HG03378 (cell line): ENCODE measurements around the gene B4GALNT1.
"Not testable (repeated sequence)": the region's sequence is repeated elsewhere in the genome, so short reads cannot be mapped to it uniquely, and the experiment has no call there.

Experiments used
- ATAC-seq: cut with Tn5 transposase; IDR thresholded peaks from one replicate; pipeline ENCODE4 v1.9.1; 2021; ENCODE audit warnings: mild to moderate bottlenecking, moderate library complexity; ENCODE audit not compliant: unreplicated experiment

Gene B4GALNT1

DNA sequence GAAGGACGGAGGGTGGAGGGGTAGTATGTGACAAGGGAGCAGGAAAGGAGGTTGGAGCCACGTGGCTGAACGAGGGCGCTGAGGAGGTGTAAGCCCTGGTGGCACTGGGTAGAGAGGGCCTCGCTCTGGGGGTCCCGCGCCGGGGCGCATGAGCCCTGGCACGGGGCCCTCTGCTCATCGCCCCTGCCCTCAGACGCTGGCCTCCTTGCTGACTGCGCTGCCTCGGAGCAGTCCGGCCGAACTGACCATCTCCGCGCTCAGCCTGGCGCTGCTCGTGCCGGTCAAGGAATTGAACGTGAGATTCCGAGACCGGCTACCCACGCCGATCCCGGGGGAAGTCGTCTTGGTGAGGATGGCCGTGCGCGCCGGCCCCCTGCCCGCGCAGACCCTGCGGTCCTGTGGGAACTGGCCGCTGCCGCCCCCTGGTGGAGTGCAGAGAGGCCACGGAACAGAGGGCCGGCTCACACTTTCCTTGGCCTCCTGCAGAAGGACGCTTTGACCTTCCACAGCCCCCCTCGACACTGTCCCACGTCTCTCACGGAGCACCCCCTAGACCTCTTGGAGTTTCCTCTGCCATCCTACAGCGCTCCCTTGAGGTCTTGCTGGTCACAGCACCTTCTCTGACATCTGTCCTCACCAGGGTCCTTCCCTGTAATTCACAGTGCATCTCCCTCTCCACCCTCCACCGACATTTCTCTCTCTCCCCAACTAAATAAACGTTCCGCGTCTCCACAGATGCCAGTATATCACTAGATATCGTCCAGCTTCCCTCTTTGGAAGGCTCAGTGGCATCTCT, 11.3 kb downstream of the B4GALNT1 start:
- ATAC-seq = no peak

DNA sequence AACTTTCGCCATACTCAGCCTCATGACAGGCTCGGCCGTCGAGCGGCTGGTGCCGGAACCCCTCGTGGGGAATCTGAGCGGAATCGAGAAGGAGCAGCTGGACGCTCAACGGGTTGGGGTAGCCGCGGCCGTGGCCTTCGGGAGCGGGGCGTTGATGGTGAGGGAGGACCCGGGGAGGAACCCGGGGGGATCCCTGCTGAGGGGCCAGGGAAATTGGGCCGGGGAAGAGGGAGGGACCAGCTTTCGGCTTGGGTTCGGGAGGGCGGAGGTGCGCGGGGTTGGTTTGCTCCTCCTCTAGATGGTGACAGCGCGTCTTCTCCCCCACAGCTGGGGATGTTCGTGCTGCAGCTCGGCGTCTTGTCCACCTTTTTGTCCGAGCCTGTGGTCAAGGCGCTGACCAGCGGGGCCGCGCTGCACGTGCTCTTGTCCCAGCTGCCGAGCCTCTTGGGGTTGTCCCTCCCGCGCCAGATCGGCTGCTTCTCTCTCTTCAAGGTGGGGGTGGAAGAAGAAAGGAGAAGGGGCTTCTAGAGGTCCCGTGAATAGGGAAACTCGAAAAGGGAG, 12.0 kb downstream of the B4GALNT1 start:
- no peak for ATAC-seq

DNA sequence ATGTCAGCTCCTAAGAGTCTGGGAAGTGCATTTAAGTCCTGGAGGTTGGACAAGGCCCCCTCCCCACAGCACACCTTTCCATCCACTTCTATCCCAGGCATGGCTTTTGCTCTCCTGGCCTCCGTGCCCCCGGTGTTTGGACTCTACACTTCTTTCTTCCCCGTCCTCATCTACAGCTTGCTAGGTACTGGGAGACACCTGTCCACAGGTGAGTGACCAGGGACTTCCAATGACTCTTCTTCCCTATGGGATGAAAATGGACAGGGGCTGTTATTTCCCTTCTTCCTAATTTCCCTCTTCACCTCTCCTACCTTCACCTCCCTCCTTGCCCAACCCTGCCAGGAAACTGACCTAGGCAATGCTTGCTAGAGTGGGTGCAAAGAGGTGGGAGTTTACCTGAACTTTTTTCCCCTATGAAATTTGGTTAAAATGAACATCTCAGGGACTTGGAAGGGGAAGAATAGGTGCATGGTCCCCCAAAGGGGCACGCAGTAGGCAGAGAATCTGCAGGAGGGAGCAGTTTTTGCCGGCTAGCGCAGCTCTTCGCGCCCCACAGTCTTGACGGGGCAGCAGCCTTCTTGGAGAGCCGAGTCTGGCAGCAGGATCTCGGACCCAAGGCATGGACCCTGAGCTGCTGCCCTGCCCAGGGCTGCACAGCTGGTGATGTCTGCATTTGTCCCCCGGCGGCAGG, 12.6 kb downstream of the B4GALNT1 start:
- ATAC-seq = no peak

DNA sequence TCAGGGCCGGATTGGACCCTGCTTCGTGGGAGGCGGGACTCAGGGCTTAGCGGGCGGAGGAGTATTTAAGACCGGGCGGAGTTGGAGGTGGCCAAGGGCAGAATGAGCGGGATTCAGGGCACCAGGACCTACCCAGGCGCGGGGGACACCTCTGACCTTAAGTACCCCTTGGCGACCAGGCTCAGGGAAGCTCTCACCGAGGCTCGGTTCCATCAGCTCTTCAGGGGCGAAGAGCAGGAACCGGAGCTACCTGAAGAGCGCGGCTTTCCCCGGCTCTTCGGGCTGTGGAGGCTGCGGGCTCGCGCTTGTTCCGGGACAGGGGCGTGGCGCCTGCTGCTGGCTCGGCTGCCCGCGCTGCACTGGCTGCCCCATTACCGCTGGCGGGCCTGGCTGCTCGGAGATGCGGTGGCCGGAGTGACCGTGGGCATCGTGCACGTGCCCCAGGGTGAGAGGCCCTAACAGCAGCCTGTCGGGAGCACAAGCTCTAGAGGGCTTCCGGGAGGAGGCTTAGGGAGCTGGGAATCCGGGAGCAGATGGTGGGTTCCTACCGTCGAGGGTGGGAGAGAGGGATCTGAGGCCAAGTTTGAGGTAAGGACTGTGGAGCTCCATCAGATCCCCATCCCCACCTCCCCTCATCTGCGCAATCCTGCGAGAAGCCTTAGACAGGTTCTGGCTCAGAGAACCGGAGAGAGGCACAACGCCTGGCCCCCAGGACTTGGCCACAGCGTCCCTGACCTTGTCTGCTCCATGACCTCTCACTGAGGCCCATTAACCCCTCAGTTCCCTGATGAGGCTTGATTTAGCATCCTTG, 13.4 kb downstream of the B4GALNT1 start:
- ATAC-seq = no peak

DNA sequence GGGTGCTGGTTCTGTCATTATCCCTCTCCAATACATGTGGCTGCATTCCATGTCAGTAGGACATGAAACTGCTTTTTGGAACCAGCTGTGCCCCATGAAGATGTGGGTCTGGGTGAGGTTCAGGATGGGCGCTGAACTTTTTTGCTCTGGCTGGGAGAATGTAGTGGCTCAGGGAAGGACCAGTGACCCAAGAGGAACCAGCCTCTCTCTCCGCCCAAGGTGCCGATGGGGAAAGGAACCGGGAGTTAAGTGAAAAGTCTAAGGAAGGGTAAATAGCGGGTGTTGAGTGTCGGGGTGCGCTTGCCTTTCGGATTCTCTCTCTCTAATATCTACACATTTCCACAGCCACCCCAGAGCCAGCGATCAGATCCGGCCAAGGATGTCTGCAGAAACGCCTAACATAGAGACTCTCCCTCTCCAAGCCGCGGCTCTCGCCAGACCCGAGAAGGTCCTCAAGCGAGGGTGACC, 14.0 kb downstream of the B4GALNT1 start:
- ATAC-seq = no peak

DNA sequence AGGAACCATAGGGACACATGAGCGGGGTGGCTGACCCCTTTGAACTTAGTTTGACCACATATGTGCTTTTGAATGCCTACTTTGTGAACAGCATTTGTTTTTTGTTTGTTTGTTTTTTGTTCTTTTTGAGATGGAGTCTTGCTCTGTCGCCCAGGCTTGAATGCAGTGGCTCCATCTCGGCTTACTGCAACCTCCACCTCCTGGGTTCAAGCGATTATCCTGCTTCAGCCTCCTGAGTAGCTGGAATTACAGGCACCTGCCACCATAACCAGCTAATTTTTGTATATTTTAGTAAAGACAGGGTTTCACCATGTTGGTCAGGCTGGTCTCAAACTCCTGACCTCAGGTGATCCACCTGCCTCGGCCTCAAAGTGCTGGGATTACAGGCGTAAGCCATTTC, 14.6 kb downstream of the B4GALNT1 start:
- not testable (repeated sequence) for ATAC-seq

DNA sequence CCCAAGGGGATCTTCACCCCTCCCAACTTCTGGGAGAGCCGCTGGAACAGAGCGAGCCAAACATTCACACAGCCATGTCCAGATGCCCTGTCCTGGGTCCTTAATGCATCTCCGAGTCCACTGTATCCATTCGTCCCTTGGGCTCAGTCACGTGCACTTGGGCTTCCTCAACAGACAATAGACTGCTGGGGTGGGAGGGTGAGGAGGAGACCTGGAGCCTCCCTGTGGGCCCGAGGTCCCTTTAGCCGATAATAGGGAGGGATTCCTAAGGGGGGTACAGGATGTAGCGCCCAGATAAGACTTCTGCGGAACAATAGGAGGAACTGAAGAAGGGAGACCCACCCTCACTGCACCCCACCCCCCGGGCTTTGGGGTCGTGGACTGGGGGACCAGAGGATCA, 15.1 kb downstream of the B4GALNT1 start:
- ATAC-seq = no peak

DNA sequence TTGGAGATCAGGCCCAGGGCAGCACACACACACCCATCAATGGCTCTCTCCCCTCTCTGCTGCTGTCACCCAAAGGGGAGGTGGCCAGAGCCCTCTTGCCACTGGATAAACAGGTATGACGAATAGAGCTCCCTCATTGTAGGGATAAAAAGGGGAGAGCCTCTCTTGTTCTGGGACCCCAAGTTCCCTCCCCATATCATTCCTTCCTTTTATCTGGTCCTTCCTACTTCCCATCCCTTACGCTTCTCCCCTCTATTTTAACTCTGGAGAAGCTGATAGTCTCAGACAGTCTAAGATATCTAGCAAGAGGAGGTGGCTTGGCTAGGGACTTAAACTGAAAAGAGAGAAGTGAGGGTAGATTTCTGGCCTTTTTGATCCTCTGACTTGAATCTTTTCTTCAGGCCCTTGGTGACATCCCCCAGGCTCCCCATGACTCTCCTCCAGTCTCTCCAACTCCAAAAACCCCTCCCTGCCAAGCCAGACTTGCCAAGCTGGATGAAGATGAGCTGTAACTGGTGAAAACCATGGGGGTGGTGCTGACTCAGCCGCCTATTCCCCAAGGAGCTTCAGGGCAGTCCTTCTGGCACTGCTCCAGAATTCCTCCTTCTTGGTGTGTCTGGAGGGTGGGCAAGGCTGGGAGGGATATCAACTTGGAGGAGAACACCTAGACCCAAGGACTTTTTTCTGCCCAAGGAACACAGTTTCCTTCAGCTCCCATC, 16.5 kb downstream of the B4GALNT1 start:
- no peak for ATAC-seq

DNA sequence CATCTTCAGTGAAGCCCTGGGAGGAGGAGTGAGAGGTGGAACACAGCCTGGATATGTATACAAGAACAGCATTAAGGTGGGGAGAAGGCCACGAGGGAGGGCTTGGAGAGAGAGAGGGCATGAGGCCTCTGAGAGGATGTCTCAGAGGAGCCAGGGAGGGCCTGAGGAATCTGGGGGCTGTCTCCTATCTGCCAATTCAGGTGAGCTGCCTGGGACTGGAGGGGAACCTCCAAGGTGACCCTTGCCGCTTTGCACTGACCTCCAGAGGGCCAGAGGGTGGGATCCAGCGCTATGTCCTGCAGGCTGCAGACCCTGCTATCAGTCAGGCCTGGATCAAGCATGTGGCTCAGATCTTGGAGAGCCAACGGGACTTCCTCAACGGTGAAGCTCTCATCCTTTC, 17.4 kb downstream of the B4GALNT1 start:
- ATAC-seq = no peak

DNA sequence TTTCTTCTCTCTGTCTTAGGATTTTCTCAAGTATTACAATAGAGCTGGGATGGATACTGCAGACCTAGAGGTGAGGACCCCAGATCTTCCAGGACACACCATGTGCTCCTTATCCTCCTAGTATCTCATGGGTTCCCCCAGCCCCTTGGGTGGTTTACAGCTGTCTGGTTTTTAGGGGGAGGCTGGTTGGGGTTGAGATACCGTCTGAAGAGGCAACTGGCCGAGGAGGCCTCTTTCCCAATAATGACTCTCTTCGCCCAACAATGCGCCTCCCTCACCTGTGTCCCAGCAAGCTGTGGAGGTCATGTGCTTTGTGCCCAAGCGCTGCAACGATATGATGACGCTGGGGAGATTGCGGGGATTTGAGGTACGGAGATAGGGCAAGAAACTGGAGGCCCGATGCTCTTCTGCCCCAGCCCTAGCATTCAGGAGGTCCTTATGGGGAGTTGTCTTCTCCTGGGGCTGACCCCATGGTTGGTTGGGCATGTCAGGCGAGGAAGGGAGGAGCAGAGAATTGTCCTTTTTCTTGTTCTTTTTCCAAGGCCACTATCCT, 18.0 kb downstream of the B4GALNT1 start:
- no peak for ATAC-seq

DNA sequence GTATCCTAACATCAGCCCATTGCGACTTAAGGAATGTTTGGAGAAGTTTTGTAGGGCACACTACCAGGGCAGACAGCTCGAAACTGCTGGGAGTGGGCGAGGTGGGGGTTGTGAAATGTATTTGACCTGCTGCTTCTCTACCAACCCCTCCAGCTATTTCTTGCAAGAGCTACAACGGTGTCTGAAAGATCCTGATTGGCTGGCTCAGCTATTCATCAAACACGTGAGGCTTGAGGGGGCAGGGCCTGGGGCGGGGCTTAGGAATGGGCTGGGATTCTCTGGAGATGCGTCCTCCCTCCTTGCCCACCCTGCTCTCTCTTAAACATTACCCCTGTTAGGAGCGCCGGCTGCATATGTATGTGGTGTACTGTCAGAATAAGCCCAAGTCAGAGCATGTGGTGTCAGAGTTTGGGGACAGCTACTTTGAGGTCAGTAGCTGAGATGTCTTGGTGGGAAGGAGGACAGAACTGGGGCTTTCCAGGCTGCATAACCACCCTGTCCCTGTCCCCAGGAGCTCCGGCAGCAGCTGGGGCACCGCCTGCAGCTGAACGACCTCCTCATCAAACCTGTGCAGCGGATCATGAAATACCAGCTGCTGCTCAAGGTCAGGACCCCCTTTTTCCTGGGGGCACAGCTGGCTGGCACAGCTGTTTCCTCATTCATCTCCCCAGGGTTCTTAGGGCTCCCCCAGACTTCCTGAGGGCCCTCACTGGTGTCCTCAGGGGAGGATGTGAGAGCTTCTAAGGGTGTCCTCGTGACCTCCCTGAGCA, 18.6 kb downstream of the B4GALNT1 start:
- peak; percentile 60 for ATAC-seq

DNA sequence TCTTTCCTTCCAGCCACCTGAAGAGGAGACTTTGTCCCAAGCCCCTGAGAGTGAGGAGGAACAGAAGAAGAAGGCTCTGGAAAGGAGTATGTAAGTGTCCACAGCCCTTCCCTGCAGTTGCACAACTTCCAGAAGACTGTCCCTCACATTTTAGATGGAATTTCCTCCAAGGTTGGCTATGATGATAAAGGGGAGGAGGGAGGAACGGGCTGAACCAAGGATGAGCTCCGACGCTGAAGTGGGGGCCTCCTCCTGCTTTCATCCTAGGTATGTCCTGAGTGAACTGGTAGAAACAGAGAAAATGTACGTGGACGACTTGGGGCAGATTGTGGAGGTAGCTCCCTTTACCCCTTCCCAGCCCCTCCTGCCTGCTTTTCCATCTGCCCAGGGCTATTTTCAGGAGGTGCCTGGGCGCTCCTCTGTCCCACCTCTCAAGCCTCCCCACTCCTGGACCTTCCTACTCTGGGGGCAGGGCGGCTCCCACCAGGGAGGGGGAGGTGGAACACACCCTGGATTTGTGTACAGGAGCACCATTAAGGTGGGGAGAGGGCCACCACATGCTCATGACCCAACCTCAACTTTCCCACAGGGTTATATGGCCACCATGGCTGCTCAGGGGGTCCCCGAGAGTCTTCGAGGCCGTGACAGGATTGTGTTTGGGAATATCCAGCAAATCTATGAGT, 19.4 kb downstream of the B4GALNT1 start:
- ATAC-seq = no peak

DNA sequence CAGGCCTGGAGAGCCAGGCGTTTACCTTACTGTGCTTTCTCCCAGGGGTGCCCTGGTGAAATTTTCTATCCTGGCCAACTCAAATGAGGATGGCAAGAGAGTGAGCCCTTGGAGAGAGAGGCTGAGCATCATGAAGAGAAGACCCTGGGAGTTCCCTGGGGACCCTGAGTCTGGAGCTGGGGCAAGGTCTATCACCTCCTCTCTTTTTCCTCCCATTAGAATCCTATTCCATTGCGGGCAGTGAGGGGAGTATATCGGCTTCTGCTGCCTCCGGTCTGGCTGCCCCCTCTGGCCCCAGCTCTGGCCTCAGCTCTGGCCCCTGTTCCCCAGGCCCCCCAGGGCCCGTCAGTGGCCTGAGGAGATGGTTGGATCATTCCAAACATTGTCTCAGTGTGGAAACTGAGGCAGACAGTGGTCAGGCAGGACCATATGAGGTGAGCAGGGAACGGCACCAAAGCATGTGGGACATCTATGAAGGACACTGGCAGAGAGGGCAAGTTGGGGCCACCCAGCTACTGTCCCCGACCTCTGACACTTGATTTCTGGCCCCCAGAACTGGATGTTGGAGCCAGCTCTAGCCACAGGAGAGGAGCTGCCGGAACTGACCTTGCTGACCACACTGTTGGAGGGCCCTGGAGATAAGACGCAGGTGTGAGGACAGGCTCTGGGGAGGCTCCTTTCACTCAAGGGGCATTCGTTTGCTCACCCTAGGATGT, 20.1 kb downstream of the B4GALNT1 start:
- no peak for ATAC-seq

DNA sequence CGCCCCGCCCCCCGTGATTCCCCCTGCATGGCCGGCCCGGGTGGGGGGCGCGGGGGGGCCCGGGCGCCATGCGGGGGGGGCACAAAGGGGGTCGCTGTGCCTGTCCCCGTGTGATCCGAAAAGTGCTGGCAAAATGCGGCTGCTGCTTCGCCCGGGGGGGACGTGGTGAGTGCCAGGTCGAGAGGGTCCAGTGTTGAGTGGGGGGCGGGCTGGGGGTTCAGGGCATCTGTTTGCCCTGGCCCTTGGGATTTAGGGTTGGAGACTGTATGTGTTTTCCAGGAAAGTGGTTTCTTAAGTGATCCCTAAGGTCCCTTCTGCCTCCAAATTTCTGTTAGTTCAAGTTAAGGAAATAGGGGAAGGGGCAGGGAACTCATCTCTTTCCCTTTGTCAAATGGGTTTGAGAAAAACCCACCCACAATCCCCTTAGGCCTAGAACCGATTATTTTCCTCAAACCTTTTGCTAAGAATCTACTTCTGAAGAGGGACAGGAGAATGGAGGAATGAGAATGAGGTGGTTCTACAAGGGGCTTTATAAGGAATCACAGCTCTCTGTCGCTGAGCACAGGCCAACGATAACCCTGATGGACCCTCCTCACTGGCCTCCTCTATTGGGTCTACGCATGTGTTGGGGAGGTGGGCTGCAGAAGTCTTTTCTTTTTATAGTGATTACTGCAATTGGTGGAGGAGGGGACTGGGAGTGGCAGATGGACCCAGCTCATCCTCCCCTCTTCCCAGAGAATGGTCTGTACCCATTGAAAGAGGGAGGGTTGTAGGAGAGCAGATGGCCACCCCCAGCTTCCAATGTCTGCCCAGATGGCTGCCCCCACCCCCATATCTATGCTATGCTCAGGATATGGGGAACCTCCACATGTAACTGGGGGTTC, 20.9 kb downstream of the B4GALNT1 start:
- no peak for ATAC-seq

DNA sequence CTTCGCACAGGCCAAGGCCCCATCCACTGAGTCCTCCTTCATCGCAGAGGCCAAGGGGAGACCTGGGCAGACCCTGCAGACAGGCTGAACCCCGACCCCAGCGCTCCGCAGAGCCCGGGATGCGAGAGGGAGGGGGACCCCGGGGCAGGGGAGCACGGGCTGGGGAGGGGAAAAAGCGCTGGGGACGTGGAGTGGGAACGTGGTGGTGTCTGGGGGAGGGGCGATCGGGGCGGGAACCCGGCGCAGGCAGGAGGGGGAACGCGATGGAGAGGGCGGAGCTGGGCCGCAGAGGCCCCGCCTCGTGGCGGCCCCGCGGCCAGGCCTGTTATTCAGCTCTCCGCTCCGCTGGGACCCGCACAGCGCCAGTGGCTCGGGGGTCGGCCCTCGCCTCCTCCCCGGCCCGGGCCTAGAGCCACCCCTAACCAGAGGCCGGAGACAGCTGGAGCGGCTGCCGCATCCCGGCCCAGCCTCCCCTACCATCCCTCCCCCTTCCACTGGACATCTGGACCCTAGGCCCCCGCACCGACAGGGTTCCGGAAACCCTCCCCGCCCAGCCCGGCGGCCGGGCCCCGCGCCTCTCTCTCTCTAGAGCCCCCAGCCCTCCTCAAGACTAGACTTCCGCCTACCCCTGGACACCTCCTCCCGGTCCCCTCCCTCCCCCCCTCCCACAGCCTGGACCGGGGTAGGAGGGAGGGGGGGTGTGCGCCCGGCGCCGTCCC, 21.7 kb downstream of the B4GALNT1 start, which contains the start of gene ARHGEF25:
Gene ARHGEF25, plus strand, starts transcription at position 328 of the 719 bp plus-strand sequence. CDS start 460 bp downstream, outside the sequence.
- no peak for ATAC-seq

DNA sequence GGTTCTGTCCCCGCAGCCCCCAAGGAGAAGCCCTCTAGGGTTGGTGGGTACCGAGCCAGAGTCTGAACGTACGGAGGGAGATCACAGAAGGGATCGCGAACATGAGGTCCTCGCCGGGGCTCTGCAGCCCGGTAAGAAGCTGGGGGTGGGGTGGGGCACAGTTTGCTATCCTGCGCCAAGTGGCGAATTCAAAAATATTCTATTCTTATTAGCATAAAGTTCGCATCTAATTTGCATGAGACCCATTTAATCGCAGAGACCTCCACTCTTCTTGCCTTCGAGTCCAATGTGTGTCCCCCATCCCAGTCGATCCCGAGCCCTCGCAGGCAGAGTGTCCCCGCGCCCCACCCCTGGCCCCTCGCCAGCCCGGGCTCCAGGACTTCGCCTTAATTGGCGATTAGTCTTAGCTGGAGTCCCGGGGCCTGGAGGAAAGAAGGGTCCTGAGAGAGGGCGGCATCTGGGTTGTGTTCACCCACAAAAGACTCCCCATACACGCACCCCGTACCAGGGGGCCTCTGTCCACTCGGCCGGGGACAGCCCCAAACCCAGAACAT, 22.4 kb downstream of the B4GALNT1 start:
- ATAC-seq = no peak
